ENCODE data around the gene PDF. TPM values are rescaled to one million over a fixed set of nuclear protein-coding genes. Genes with fewer than 3 reads are reported as not detected.
A peak's percentile ranks its signal among the peaks of the same experiment; 100 is the strongest.

Gene PDF
- total and polyA plus RNA-seq, 7 donors, result 6.5 to 18.6 (median 10.5) TPM; not detected in 1

DNA sequence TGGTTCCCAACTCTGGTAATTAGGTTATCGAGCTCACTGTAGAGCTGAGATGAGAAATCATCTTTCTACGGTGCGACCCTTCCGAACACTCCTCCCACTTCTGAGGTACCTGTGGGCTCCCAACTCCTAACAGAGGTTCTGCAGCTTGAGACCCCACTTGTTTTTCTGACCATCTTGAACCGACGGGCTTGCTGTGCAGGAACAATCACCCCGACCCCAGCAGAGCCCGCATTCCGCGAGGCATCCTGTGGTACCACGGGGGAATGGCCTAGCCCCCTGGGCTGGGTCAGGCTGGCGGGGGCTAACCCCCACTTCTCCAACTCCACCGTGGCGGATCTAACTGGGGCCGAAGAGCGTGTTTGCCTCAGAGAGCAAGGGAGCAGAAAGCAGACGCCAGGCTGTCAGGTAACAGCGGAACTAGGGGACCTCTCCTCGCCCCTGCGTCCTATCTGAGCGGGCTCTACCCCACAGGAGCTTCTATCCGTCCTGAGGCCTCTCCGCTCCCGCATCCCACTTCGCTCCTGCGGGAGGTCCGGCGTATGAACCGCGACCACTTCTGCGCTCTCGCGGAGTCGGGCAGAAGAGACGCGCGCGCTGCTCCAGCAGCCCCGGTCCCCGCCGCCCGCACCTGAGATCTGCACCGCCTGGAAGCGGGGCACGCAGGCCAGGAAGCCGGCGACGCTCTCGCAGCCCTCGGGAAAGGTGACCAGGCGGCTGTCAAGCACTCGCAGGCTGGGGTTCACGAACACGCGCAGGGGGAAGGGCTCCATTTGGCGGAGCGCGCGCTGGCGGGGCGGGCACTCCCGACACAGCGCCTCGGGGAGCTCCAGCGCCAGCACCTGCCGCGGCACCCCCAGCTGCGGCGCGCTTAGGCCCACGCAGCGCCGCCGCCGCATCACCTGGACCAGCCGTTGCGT is 761 bp downstream of the PDF start:
- TF ChIP-seq POLR2AphosphoS5 (IDR thresholded peaks at IDR 0.05) (peak in 2 of 4 donors; percentile 31 to 50), POLR2A (IDR thresholded peaks at IDR 0.05) (no peak), EP300 (IDR thresholded peaks at IDR 0.05) (no peak)
- TF ChIP-seq, protein P1, sequence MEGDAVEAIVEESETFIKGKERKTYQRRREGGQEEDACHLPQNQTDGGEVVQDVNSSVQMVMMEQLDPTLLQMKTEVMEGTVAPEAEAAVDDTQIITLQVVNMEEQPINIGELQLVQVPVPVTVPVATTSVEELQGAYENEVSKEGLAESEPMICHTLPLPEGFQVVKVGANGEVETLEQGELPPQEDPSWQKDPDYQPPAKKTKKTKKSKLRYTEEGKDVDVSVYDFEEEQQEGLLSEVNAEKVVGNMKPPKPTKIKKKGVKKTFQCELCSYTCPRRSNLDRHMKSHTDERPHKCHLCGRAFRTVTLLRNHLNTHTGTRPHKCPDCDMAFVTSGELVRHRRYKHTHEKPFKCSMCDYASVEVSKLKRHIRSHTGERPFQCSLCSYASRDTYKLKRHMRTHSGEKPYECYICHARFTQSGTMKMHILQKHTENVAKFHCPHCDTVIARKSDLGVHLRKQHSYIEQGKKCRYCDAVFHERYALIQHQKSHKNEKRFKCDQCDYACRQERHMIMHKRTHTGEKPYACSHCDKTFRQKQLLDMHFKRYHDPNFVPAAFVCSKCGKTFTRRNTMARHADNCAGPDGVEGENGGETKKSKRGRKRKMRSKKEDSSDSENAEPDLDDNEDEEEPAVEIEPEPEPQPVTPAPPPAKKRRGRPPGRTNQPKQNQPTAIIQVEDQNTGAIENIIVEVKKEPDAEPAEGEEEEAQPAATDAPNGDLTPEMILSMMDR (IDR thresholded peaks at IDR 0.05), result no peak
- peaks cover 0 to 55% (median 51%) of the 10 kb centered on the region in 4 donors for H3K4me1 ChIP-seq
- H3K27ac ChIP-seq, result peak overlapping the region; percentile 82 to 97 (median 91)
- DNase-seq, result peak; percentile 68
- intact Hi-C loops (cut with DNase I), result loop anchor here (2.0 kb wide), 2 partner anchors 19 to 55 kb away; partner anchors contain the start of gene VPS4A
- peaks cover 5 to 53% (median 29%) of the 10 kb centered on the region in 4 donors for H3K36me3 ChIP-seq
- no peaks in the 10 kb centered on the region for H3K9me3 ChIP-seq
- H3K27me3 ChIP-seq, result no peaks in the 10 kb centered on the region
- 4 to 8% methylated on average over 77 of the region's 77 CpGs for WGBS, 2 donors
- H3K4me3 ChIP-seq, result peak overlapping the region; percentile 67 to 97 (median 88)

DNA sequence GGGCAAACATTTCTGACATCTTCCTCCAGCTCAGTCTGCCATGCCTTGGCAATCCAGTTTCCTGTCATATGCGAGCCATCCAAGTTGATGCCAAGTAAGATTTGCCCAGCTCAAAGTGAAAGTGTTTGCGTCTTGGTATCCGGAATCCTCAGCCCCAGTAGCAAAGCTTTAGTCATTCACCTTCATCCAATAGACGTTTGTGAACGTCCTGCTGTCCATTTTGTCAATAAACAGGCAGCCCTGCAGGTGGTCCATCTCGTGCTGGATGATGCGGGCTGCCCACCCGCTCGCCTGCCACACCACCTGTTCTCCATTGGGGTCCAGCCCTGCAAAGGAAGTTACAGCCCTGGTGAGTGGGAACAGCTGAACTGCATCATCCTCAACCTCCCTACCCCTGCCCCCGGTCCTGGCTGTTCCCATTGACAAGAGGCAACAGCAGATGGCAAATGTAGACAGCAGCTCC is 1.5 kb downstream of the PDF start:
- no peaks in the 10 kb centered on the region for H3K9me3 ChIP-seq
- H3K27me3 ChIP-seq, result no peaks in the 10 kb centered on the region
- peaks cover 0 to 53% (median 24%) of the 10 kb centered on the region in 4 donors for H3K36me3 ChIP-seq
- intact Hi-C loops (cut with DNase I), result no loop called here
- WGBS, 2 donors, result 39 to 63% methylated on average over 10 of the region's 10 CpGs
- peaks cover 0 to 60% (median 51%) of the 10 kb centered on the region in 4 donors for H3K4me1 ChIP-seq
- TF ChIP-seq POLR2AphosphoS5 (IDR thresholded peaks at IDR 0.05) (no peak), EP300 (IDR thresholded peaks at IDR 0.05) (no peak), POLR2A (IDR thresholded peaks at IDR 0.05) (no peak)
- TF ChIP-seq, protein P1 (IDR thresholded peaks at IDR 0.05), result no peak
- peak; percentile 39 for DNase-seq
- H3K4me3 ChIP-seq, result peak overlapping the region in 2 of 4 donors; percentile 85 to 90
- H3K27ac ChIP-seq, result no peak overlapping the region

DNA sequence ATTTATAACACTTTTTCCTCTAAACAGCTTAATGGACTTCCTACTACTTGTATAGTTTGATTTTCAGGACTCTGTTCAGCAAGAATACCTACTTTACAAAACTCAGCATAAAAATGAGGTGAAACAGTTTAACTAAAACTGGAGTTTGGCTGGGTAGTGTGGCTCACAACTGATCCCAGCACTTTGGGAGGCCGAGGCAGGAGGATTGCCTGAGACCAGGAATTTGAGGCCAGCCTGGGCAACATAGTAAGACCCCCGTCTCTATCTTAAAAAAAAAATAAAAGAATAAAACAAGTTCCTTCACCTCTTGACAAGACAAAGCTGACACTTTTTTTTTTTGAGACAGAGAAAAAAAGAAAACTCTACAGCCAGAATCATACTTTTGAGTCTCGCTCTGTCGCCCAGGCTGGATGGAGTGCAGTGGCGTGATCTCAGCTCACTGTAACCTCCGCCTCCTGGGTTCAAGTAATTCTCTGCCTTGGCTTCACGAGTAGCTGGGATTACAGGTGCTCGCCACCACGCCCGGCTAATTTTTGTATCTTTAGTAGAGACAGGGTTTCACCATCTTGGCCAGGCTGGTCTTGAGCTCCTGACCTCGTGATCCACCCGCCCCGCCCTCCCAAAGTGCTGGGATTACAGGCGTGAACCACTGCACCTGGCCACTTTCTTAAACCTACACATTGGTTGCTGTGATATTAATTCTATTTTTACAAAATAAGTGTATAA is 2.6 kb downstream of the PDF start:
- peaks cover 0 to 60% (median 51%) of the 10 kb centered on the region in 4 donors for H3K4me1 ChIP-seq
- intact Hi-C loops (cut with DNase I), result no loop called here
- WGBS, 2 donors, result 69 to 88% methylated on average over 14 of the region's 14 CpGs
- no peak overlapping the region for H3K4me3 ChIP-seq
- DNase-seq, result peak; percentile 28
- TF ChIP-seq EP300 (IDR thresholded peaks at IDR 0.05), result no peak
- no peak for TF ChIP-seq POLR2A (IDR thresholded peaks at IDR 0.05)
- TF ChIP-seq, protein P1 (IDR thresholded peaks at IDR 0.05), result no peak
- TF ChIP-seq POLR2AphosphoS5 (IDR thresholded peaks at IDR 0.05), result no peak
- H3K36me3 ChIP-seq, result peaks cover 5 to 53% (median 25%) of the 10 kb centered on the region in 4 donors
- H3K9me3 ChIP-seq, result no peaks in the 10 kb centered on the region
- peak overlapping the region in 1 of 4 donors; percentile 0 for H3K27ac ChIP-seq
- no peaks in the 10 kb centered on the region for H3K27me3 ChIP-seq

DNA sequence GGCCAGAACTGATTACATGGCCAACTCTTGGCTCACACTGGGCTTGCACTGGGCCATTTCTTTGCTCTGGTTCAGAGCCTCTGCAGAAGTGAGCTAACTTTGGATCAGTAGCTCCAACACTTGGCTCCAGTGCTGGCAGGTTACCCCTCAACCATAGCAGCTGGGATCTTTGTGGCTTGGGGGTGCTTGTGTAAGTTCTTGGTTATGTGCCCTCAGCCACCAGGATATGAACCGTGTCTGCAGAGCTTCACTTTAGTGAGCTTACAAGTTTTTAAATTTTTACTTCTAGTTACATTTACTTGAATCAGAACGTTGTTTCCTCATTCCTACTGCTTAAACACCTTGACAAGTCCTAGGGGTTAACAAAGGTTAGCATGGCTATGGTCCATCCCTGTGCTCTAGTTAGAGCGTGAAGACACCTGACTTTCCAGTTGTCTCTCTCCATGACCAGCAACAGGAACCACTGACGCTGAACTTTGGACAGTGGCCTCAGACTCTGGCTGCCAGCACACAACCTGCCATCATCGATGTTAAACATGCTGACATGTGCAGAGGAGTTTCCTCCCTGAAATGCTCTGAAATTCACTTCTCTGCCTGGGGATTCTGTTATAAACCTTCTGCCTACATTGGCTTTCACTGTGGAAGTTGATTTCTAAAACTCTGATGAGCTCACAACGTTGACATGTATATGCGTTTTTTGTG is 4.1 kb downstream of the PDF start:
- Histone ChIP-seq H3K9me3 (no peaks in the 10 kb centered on the region), H3K27ac (no peak overlapping the region), H3K4me1 (peaks cover 0 to 53% (median 46%) of the 10 kb centered on the region in 4 donors), H3K4me3 (no peak overlapping the region), H3K27me3 (no peaks in the 10 kb centered on the region), H3K36me3 (peaks cover 19 to 55% (median 35%) of the 10 kb centered on the region in 4 donors)
- intact Hi-C loops (cut with DNase I), result no loop called here
- TF ChIP-seq EP300 (IDR thresholded peaks at IDR 0.05) (no peak), POLR2AphosphoS5 (IDR thresholded peaks at IDR 0.05) (peak in 1 of 4 donors; percentile 14)
- WGBS, 2 donors, result 19 to 58% methylated on average over 7 of the region's 7 CpGs
- no peak for DNase-seq

Data from sigmoid colon (tissue), 7 donors.